ENCODE measurements around the gene SCAI.

DNA sequence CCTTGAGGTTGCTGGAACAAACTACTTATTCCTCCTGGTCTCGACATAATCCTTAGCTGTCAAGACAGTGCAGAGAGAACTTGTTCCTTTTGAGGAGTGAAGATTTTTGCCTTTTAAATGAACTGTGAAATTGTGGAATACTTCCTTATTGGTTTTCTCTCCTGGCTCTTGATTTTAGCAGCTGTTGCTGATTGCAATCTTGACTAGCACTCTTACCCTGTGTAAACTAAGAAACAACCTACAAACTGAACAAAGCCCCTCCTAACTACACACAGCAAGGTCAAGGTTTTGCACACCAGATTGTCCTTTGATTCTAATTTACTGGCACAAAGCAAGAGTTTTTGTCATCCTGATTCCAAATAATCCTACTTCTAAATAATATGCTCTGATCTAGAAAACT is 118.4 kb downstream of the SCAI start:
- TF ChIP-seq, protein P1, sequence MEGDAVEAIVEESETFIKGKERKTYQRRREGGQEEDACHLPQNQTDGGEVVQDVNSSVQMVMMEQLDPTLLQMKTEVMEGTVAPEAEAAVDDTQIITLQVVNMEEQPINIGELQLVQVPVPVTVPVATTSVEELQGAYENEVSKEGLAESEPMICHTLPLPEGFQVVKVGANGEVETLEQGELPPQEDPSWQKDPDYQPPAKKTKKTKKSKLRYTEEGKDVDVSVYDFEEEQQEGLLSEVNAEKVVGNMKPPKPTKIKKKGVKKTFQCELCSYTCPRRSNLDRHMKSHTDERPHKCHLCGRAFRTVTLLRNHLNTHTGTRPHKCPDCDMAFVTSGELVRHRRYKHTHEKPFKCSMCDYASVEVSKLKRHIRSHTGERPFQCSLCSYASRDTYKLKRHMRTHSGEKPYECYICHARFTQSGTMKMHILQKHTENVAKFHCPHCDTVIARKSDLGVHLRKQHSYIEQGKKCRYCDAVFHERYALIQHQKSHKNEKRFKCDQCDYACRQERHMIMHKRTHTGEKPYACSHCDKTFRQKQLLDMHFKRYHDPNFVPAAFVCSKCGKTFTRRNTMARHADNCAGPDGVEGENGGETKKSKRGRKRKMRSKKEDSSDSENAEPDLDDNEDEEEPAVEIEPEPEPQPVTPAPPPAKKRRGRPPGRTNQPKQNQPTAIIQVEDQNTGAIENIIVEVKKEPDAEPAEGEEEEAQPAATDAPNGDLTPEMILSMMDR (conservative IDR thresholded peaks at IDR 0.05; ENCODE audit: low read length), result no peak
- TF ChIP-seq EZH2phosphoT487 (IDR thresholded peaks at IDR 0.05; ENCODE audit: borderline replicate concordance, low read depth, low read length), result no peak

Data from OCI-LY7 (cell line).